HG03439 (cell line): ENCODE measurements around the gene ZNF618.

Source experiments
- ATAC-seq: cut with Tn5 transposase; IDR thresholded peaks from one replicate; pipeline ENCODE4 v1.9.1; 2021; ENCODE audit warnings: mild to moderate bottlenecking, moderate library complexity; ENCODE audit not compliant: unreplicated experiment

Gene ZNF618

DNA sequence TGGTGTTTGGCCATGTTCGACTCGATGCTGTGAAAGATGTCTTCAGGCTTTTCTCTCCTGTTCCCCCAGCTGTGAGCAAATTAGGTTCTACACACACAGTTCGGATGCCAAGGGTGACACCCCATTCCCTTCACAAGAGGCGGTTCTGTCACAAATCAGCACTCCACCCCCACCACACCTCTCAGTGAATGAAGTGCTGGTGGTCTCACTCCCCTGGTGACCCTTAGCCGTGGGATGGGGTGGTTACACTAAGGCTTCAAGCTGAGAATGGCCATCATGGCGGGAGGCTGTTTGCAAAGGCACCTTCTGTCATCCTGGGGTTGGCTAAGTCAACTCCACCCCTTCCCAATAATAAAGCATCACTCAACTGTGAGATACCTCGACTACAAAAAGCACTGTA lies 175.6 kb downstream of the ZNF618 start:
- no peak for ATAC-seq

DNA sequence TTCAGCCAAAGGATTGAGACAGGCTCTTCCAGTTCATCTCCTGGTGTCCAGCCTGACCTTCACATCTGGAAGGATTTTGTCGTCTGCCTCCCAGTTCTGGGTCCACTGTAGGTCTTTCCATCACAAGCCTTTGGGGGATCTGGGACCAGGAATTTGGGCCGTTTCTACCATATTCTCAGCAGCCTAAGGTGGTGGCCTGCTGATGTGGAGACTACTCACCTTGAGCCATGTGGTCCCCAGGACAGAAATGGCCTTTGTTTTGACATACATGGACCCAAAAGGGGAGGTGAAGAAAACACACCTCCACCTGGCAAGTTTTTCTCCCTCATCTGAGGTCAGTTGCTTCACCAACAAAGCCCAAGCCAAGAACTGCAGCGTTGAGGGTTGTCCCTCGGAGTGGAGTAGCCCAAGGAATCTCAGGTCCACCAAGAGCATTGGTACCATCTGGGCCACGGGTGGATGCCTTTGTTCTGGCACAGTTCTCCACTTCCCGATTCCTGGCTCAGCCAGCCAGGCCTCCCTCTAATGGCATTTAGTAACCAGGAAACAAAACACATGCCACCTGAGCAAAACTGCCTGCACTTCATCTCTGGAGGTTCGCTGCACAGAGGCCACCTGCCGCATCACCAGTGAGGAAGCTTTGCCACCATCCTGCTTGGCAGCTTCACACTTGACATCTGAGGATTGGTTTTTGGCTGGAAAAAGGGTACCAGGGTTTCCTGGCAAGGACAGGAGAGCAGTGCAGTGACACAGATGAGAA lies 177.3 kb downstream of the ZNF618 start:
- no peak for ATAC-seq

DNA sequence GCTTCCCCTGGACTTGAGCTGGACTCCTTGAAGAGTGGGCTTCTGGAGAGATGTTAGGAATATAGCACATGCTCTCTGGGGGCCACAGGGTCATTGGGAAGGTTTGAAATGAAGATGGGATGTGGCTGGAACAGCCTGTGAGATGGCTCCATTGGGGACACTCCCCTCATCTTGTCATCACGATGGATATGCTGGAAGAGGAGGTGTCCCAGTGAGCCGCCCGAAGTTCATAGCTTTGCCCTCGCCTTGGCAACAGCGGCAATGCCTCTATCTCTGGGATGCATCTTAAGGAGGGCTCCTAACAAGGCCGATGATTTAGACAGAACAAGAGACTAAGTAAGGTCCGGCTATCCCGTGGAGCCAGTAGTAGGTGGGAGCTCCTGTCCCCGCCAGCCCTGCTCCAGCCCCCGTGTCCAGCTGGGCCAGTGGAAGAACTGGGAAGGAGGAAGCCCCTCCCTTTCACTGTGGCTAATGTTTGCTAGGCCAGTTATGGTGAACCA lies 178.1 kb downstream of the ZNF618 start:
- ATAC-seq, result no peak

DNA sequence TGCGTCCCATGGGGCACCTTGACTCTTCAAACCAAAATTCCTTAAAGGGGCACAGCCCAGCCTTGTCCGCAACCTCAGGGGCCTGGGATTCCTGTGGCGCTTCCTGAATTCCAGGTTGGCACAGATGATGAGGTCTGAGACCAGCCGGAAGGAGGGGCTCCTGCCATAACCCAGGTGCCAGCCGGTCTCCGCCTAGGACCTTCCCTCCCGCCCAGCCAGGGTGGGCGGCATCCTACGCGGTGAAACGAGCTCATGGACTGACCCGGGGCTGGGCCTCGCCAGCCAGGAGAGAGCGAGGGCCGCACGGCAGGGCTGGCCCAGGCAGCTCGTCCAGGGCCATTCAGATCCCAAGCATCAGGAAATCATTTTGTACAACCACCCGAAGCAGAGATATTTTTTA lies 179.0 kb downstream of the ZNF618 start:
- no peak for ATAC-seq

DNA sequence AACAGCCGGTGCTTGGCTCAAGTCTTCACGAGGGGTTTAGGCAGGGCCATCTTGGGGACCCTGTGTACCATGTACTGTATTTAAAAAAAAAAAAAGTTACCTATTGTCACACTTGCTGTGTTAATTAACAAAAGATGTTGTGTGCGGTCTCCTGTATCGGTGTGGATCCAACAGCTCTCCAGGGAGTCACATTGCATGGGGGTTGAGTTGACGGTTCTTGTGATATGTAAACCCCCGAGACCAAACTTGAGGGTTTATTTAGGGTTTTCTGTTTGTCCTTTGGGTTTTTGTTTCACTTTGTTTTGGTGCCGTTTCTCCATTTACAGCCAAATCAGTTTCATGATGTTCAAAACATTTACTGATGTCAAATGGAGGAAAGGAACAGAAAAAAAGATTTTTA lies 179.8 kb downstream of the ZNF618 start:
- ATAC-seq, result no peak

DNA sequence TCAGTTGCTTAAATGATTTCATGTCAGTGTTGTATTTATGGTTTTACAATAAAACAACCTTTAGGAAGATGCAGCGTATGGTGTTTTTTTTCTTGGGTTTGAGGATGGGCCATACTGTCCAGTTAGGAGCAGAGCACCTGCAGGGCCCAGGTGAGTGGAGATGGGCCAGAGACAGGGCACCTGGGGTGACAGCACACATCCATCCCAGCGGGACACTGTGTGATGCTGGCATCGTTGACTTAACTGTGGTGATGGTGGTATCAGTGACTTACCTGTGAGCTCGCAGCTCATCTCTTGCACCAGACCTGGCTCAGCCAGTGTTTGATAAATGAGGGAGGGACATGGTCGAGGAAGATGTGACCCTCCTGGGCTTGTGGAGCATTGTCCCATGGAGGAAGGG lies 180.4 kb downstream of the ZNF618 start:
- no peak for ATAC-seq

DNA sequence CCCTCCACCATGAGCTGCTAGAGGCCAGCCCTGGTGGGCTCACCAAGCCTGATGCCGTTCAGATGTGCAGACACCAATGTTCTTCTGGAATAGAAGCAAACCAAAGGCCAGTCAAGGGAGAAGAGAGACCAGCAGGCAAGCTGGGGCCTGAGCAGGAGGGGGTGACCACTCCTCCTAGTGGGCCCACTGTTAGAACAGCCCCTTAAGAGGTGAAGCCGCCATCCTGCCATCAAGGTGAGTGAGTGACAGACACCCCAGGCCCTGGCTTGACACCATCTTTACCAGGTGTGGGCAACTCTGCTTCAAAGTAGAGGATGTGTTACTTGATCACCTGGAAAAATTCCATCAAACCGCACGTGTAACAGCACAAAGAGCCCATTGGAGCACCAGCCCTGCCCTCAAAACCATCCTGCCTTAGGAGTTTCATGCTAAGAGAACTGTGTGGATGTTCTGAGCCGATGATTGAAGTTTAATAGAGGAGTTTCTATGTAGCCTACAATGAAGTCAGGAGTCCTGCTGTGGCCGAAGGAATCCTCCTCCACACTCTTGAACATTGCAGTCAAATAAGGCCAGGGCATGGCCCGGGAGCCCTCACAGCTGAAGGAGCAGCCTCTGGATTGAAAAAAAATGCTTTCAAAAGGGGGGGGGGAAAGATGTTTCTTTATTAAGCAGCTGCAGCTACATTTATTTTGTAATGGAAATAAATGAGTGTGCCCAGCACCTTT lies 181.2 kb downstream of the ZNF618 start:
- ATAC-seq, result no peak

DNA sequence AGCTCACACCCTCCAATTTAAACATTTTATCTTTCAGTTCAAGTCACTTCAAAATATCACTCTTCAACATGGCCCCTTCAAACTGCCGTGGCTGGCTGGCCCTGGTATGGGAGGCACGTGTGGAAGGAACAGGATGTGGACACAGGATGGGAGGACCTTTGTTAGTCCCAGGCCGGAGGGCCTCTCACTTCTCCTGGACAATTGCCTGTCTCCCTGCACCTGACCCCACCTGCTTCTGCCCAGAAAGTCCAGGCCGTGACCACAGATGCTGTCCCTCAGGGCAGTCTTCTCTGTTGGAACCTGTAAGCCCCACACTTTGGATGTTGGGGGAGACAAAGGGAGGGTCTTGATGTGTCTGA lies 182.6 kb downstream of the ZNF618 start:
- no peak for ATAC-seq

DNA sequence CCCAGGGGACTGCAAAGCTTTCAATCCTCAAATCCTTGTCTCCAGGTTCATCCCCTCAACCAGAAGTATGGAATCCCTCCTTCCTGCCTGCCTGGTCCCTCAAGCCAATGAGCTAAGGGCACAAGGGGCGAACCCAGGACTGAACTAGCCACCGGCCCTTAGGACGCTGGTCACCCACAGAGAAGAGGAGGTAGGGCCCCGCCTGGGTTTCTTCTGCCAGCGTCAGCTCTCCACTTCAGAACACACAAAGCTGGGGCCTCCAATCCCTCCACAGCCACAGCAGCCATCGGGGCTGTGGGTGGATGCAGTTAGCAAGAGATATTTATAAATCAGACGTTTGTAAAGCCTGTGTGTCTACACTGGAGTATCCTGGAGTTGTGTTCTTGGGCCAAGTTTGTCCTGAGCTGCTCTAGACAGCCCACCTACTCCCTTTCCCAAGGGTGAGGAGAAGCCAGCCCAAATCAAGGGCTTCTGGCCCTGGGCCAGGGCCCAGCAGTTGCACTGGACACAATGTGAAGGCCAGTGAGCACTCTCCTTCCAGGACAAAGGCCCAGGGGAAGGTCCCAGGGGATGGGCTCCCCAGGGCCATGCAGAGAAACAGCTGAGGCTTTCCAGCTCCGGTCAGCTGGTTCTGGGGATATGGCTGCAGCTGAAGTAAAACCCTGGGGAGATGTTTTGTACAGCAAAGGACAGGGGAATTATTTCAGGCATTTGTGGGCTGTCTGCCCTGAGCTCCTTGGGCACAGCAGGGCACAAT lies 183.1 kb downstream of the ZNF618 start:
- no peak for ATAC-seq

DNA sequence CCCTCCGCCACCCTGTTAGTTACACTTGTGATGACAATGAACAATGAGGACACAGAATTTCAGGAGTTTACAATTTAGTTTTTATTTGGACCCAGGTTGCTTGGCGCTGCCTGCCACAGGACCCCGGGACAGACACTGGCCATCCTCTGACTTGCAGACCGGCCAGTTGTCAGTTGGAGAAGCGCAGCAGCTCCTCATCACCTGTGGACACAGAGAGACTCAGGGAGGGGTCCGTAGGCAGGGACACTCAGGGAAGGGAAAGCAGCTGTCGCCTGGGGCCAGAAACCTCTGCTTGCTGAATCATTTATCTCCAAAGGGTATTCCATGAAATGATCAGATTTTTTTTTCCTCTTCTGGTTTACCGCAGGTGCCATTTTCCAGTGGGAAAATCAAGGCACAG lies 184.0 kb downstream of the ZNF618 start:
- no peak for ATAC-seq

DNA sequence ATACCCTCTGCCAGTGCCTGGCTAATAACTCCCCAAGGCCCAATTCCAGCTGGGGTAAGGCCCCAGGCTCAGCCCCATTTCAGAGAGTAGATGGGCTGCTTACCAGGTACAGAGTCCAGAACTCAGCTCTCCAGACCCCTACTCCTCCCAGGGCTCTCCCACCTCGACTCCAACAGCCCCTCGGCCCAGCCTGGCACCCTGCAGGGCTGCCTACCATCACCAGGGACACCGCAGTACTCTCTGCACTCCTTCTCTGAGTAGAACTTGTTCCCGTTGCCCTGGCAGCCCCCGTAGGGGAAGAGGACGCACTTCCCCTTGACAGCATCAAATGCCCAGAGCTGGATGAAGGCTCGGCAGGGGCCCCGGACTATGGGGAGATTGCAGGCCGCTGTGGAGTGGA lies 184.6 kb downstream of the ZNF618 start:
- ATAC-seq, result no peak

DNA sequence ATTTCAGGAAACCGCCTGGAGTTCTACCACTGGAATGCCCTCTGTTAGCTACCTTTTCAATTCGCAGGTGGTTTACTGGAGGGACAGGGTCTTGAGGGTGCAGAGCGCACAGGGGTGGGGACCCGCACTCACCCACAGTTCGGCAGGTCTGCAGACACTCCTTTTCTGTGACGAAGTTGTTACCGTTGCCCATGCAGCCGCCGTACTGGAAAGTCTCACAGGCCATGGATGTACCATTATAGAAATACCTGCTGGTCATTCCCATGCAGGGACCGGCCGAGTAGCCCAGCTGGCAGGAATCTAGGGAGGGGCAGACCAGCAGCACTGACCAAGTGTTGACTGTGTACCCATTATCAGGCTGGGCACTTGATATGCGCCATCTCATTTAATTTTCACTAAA lies 185.2 kb downstream of the ZNF618 start:
- no peak for ATAC-seq

DNA sequence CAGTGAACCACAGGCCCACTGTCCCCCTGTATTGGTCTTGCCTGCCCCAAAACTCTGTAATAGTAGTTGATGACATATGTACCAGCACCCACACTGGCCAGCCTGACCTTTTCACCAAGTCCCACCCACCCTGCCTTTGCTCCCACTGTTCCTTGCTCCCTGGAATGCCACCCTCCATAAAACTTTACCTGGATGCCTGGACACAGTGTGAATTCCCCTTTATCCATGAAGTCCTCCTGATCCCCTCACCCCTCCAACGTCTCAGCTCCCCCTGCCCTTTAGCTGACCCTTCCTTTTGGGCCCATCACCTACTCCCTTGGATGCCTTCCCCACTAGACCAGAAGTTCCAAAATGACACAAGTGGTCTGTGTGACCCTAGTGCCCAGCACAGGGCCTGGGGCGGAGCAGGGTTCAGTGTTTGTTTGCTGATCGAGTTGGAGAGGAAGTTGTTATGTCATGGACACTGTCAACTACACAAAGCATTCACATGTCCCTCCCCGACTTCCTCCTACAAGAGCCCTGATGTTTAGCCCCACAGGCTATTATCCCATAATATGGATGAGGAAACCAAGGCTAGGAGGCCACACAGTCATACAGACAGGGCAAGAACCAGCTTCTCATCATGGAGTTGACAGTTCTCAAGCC lies 185.8 kb downstream of the ZNF618 start:
- ATAC-seq, result no peak

DNA sequence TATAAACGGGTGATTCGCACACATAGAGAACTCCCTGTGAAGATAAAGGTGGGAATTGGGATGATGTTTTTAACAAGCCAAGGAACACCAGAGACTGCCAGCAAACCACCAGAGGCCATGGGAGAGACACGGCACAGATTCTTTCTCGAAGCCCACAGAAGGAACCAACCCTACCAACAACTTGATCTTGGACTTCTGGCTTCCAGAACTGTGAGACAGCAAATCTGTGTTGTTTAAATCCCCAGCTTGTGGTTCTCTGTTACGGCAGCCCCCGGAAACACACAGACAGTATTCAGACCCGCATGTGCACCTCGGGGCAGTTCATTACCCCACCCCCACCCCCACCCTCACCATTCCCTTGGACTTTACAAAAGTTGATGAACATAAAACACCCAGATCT lies 189.2 kb downstream of the ZNF618 start:
- ATAC-seq, result no peak

DNA sequence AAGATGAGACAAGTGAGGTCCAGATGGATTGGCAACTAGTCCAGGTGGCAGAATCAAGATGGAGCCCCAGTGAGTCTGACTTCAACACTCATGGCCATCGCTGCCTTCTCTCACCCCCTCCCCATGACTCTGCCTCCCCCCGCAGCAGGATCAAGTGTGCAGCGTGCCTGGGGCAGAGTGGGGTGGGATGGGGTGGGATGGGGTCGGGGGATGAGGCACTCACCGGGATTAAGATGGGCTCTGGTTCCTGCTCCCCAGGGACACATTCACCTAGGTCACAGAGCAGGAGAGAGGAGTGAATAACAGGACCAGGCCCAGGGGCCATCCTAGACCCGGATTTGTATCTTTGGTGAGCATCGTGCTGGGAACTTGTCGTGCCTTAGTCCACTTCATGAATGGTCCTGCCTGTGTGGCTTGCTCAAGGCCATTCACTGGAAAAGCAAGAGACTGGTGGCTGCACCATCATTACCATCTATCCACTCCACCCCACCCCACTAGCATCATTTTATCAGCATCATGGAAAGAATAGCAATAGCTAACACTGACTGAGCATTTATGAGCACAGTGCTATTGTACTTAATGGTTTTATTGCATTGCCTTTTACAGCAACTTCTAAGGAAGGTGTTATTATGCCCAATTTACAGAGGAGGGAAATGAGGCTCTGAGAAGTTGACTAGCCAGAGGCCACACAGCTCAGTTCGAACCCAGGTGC lies 193.5 kb downstream of the ZNF618 start:
- no peak for ATAC-seq

DNA sequence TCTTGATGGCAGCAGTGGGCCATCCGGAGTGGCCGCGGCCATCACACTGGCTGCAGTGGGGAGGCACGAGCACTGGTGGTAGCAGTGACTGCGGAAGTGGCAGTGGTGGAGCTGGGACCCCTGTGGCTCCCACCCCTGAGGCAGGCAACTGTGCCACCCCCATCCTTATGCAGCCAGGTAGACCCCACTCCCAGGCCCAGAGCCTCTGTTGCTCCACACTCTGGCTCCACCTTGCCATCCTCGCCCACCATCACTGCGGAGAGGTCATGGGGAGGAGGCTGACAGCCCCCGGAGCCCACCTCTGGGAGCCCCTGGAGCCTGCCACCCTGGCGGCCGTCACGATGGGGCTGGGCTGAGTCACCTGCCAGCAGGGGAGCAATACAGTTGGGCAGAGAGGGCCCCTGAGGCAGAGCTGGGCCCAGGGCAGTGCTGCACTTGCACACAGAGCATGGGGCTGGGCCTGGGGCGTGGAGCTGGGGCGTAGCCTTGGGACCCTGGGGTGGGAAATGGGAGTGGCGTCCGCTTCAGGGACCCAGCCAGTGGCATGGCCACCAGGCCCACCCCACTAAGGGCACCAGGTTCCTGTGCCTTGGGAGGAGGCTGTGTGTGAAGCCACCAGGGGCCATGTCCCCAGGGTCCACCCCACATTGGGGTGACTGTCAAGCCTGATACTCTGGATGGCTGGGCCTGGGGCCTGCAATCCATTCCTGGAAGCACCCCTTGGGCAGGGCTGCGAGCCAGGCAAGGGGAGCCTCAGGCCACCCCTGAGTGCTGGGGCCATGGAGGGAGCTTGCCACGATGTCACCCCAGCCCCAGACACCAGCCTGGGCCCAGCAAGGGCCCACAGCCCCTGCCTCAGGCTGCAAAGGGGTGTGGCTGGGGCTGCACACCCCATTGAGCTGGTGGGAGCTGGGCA lies 194.3 kb downstream of the ZNF618 start:
- ATAC-seq, result no peak

DNA sequence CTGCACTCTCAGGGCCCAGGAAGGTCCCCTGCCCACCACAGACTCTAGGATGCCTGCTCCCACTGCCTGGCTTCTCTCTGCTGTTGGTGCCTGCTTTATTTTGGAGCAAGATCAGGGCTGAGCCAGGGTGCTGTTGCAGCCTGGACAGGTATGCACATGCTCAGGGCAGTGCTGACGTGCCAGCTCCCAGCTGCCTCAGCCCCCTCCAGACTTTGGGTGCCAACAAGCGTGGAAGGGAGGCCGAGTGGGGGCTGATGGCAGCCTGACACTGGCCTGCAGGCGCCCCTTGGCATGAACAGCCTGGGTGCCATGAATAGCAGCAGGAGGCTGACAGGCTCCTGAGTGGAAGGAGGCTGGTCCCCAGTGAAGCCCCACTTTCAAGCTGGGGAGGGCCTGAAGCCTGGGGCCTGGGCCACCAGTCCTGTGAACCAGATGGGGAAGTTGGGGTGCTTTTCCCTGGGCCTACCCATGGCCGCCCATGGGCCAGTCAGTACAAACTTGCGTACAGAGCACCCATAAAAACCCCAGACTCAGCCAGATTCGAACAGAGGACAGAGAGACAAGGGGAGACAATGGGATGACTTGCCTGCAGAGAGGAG lies 195.2 kb downstream of the ZNF618 start:
- no peak for ATAC-seq

DNA sequence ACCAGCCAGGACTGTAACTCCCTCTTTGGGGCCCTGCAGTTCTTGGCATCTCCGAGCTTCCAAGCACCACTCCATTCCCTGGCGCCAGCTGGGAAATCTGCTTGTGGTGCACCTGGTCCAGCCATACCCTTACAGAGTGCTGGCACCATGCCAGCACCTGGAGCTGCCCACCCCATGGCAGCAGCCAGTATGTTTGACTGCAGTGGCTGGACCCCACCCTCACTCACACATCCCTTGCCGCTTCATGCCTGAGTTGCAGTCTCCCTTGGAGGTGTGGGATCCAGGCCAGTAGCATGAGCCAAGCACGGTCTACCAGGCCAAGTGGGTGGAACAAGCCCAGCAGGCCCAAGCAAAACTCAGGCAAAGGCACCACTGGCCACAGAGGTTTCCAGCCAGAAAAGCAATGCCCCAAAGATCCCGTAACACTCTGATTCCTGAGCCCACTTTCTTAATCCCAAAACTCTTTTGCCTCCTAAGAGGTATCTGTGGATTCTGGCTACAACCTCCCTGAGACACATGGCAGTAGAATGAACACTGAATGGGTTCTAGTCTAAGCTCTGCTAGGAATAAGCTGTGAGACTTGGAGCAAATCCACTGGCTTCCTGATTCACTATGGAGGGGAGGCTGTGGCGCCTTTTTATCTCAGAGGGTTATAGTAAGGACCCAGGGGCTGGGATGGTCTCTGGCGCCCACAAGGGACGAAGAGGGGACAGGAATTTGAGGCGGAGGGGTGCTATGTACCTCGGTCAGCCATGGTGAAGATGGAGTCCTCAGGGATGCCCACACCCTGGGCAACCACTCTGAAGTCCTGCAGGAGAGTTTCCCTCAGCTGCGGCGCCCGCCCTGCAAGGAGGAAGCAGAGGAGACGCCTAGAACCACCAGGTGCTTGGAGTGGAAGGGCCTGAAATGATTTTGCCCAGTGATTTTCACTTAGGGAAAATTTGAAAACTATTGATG lies 196.4 kb downstream of the ZNF618 start:
- ATAC-seq, result no peak
